ENCODE results near the gene BAG1.
A peak's percentile ranks its signal among the peaks of the same experiment; 100 is the strongest.

BAG1 gene

GRCh38 chr9:33246269-33246860, 18.1 kb downstream of the BAG1 start:
- TF ChIP-seq LEF1 (IDR thresholded peaks at IDR 0.05; ENCODE audit: borderline replicate concordance) (no peak), ARNT (IDR thresholded peaks at IDR 0.05) (no peak), L3MBTL2 (conservative IDR thresholded peaks at IDR 0.05) (no peak), ZNF384 (IDR thresholded peaks at IDR 0.05) (no peak), SUZ12 (IDR thresholded peaks at IDR 0.05) (no peak)
- no peak for DNase-seq (ENCODE audit: extremely low spot score)
- CTCF ChIA-PET = no interaction called here
- POLR2A ChIA-PET = no interaction called here

- TF ChIP-seq FOXK2 (IDR thresholded peaks at IDR 0.05) (no peak), NFRKB (IDR thresholded peaks at IDR 0.05) (no peak), ZNF384 (IDR thresholded peaks at IDR 0.05) (no peak), CTBP1 (IDR thresholded peaks at IDR 0.05; ENCODE audit: borderline replicate concordance) (no peak), FOXA1 (IDR thresholded peaks at IDR 0.05) (no peak), SP1 (IDR thresholded peaks at IDR 0.05) (no peak), ARNT (IDR thresholded peaks at IDR 0.05) (no peak), ELF4 (IDR thresholded peaks at IDR 0.05) (no peak), FOXM1 (IDR thresholded peaks at IDR 0.05; ENCODE audit: borderline replicate concordance) (no peak), SUZ12 (IDR thresholded peaks at IDR 0.05) (no peak), LEF1 (IDR thresholded peaks at IDR 0.05; ENCODE audit: borderline replicate concordance) (no peak), HDGF (IDR thresholded peaks at IDR 0.05; ENCODE audit: borderline replicate concordance) (no peak)
- DNase-seq (ENCODE audit: extremely low spot score) = no peak
- POLR2A ChIA-PET = no interaction called here
- CTCF ChIA-PET = no interaction called here
Observed at GRCh38 chr9:33245341-33245740, 19.2 kb downstream of the BAG1 start.

GRCh38 chr9:33244137-33244784, 20.2 kb downstream of the BAG1 start:
- DNase-seq (ENCODE audit: extremely low spot score) = no peak
- no peak for TF ChIP-seq L3MBTL2 (conservative IDR thresholded peaks at IDR 0.05)
- no peak for TF ChIP-seq HDGF (IDR thresholded peaks at IDR 0.05; ENCODE audit: borderline replicate concordance)
- no peak for TF ChIP-seq FOXK2 (IDR thresholded peaks at IDR 0.05)
- TF ChIP-seq NFRKB (IDR thresholded peaks at IDR 0.05) = no peak
- no peak for TF ChIP-seq FOXM1 (IDR thresholded peaks at IDR 0.05; ENCODE audit: borderline replicate concordance)
- no peak for TF ChIP-seq LEF1 (IDR thresholded peaks at IDR 0.05; ENCODE audit: borderline replicate concordance)
- TF ChIP-seq BHLHE40 (IDR thresholded peaks at IDR 0.05; ENCODE audit: borderline replicate concordance) = no peak
- TF ChIP-seq CTBP1 (IDR thresholded peaks at IDR 0.05; ENCODE audit: borderline replicate concordance) = no peak
- TF ChIP-seq ZNF384 (IDR thresholded peaks at IDR 0.05) = no peak
- no peak for TF ChIP-seq SUZ12 (IDR thresholded peaks at IDR 0.05)
- no peak for TF ChIP-seq TARDBP (IDR thresholded peaks at IDR 0.05)
- no peak for TF ChIP-seq ELF4 (IDR thresholded peaks at IDR 0.05)
- TF ChIP-seq PKNOX1 (IDR thresholded peaks at IDR 0.05) = no peak
- TF ChIP-seq FOXA1 (IDR thresholded peaks at IDR 0.05) = no peak
- ChIA-PET POLR2A (interaction anchor here (1.3 kb wide), 1 partner anchor 11 kb away, joined by 3 read pairs; no protein-coding TSS in a partner anchor), CTCF (no interaction called here)

GRCh38 chr9:33242609-33243134, 21.8 kb downstream of the BAG1 start:
- no peak for DNase-seq (ENCODE audit: extremely low spot score)
- CTCF ChIA-PET = no interaction called here
- no peak for TF ChIP-seq PKNOX1 (IDR thresholded peaks at IDR 0.05)
- no peak for TF ChIP-seq BHLHE40 (IDR thresholded peaks at IDR 0.05; ENCODE audit: borderline replicate concordance)
- TF ChIP-seq SUZ12 (IDR thresholded peaks at IDR 0.05) = no peak
- no peak for TF ChIP-seq L3MBTL2 (conservative IDR thresholded peaks at IDR 0.05)
- peak; percentile 43; the same call in 1 of the 2 replicates for TF ChIP-seq ZNF384 (IDR thresholded peaks at IDR 0.05)
- TF ChIP-seq NFRKB (IDR thresholded peaks at IDR 0.05) = no peak
- no peak for TF ChIP-seq HDGF (IDR thresholded peaks at IDR 0.05; ENCODE audit: borderline replicate concordance)
- POLR2A ChIA-PET = interaction anchor here (0.9 kb wide), 1 partner anchor 22 kb away, joined by 4 read pairs; the partner anchor contains the start of genes BAG1 and CHMP5

GRCh38 chr9:33241298-33241697, 23.2 kb downstream of the BAG1 start:
- no peak for DNase-seq (ENCODE audit: extremely low spot score)
- no peak for TF ChIP-seq NFRKB (IDR thresholded peaks at IDR 0.05)
- TF ChIP-seq ELF4 (IDR thresholded peaks at IDR 0.05) = no peak
- TF ChIP-seq LEF1 (IDR thresholded peaks at IDR 0.05; ENCODE audit: borderline replicate concordance) = no peak
- CTCF ChIA-PET = no interaction called here
- POLR2A ChIA-PET = no interaction called here

- TF ChIP-seq SP1 (IDR thresholded peaks at IDR 0.05) (no peak), ZNF384 (IDR thresholded peaks at IDR 0.05) (no peak), L3MBTL2 (conservative IDR thresholded peaks at IDR 0.05) (no peak), FOXK2 (IDR thresholded peaks at IDR 0.05) (no peak), FOXA1 (IDR thresholded peaks at IDR 0.05) (no peak), PKNOX1 (IDR thresholded peaks at IDR 0.05) (no peak), BHLHE40 (IDR thresholded peaks at IDR 0.05; ENCODE audit: borderline replicate concordance) (no peak), ELF4 (IDR thresholded peaks at IDR 0.05) (no peak), NFRKB (IDR thresholded peaks at IDR 0.05) (no peak), SUZ12 (IDR thresholded peaks at IDR 0.05) (no peak), TARDBP (IDR thresholded peaks at IDR 0.05) (no peak), FOXM1 (IDR thresholded peaks at IDR 0.05; ENCODE audit: borderline replicate concordance) (no peak), LEF1 (IDR thresholded peaks at IDR 0.05; ENCODE audit: borderline replicate concordance) (no peak)
- ChIA-PET POLR2A (interaction anchor here (1.5 kb wide), 1 partner anchor 8 kb away, joined by 3 read pairs; no protein-coding TSS in a partner anchor), CTCF (no interaction called here)
- DNase-seq (ENCODE audit: extremely low spot score) = no peak
Observed at GRCh38 chr9:33239921-33240320, 24.6 kb downstream of the BAG1 start, which contains the start of gene SPINK4. SPINK4 (plus strand) TSS chr9:33240167; CDS start chr9:33240209, 42 bp downstream.

Measured in HEK293T (cell line).